GM19025 (cell line): ENCODE measurements around the gene MPPE1.
"Not testable (repeated sequence)": the region's sequence is repeated elsewhere in the genome, so short reads cannot be mapped to it uniquely, and the experiment has no call there.

ENCODE experiments used
- ATAC-seq: cut with Tn5 transposase; IDR thresholded peaks from one replicate; pipeline ENCODE4 v1.9.1; 2021; ENCODE audit warnings: mild to moderate bottlenecking, low read depth, moderate library complexity; ENCODE audit not compliant: unreplicated experiment

The MPPE1 gene, protein sequence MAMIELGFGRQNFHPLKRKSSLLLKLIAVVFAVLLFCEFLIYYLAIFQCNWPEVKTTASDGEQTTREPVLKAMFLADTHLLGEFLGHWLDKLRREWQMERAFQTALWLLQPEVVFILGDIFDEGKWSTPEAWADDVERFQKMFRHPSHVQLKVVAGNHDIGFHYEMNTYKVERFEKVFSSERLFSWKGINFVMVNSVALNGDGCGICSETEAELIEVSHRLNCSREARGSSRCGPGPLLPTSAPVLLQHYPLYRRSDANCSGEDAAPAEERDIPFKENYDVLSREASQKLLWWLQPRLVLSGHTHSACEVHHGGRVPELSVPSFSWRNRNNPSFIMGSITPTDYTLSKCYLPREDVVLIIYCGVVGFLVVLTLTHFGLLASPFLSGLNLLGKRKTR

GRCh38 chr18:11908182-11909060, at the start of gene MPPE1:
Gene MPPE1 (minus strand): TSS chr18:11908317. CDS start chr18:11897264, 11,053 bp downstream.
- ATAC-seq = peak; percentile 88

- no peak for ATAC-seq
These were observed 49.5 kb upstream of the MPPE1 start for GRCh38 chr18:11957636-11958035.

GRCh38 chr18:11956371-11957308, 48.5 kb upstream of the MPPE1 start:
- no peak for ATAC-seq

DNA sequence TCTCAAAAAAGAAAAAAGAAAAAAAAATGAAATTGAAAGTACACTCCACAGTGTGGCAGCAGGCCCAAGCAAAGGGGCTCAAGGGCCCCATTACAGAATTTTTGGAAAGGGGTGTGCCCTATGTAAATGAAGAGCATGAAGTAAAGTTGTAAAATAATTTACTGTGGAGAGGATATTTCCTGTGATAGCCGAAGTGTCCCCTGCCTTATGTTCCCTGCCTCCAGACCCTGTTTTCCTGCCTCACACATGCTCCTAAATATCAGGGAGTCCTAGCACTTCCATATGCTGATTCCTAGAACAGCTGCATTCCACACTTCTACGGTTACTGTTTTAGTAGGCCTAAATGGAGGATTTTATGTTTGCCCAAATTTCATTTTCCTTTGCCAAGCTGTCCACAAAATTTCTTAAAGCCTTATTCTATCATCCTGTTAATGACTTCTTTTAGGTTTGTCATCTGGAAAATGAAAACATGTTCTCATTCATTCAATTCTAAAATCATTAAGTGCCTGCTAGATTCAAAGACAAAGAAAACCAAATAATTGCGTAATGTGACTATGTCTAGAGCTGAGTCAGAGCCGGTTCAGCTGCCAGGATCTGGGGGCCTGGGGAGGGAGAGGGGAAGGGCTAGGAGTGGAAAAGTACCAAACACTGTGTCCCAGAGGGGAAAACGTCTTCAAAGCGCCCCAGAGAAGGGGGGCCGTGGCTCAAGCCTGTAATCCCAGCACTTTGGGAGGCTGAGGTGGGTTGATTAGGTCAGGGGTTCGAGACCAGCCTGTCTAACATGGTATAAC, 47.3 kb upstream of the MPPE1 start:
- ATAC-seq = no peak

GRCh38 chr18:11953113-11953512, 45.0 kb upstream of the MPPE1 start:
- ATAC-seq = no peak

DNA sequence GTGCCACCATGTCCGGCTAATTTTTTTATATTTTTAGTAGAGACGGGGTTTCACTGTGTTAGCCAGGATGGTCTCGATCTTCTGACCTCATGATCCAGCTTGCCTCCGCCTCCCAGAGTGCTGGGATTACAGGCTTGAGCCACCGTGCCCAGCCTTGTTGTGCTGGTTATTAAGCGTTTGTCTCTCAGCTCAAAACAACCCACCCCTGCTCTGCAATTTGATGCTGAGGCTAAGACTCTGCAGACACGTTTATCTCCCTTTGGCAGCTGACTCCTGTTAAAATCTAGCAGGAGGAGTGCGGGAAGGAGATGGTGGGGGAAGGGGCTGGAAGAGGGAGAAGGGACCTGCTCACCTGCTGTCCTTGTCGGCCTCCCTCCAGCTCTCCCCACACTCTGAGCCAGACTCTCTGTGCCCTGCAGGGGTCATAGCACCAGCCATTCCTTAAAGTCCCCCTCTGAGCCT, 43.3 kb upstream of the MPPE1 start:
- no peak for ATAC-seq

DNA sequence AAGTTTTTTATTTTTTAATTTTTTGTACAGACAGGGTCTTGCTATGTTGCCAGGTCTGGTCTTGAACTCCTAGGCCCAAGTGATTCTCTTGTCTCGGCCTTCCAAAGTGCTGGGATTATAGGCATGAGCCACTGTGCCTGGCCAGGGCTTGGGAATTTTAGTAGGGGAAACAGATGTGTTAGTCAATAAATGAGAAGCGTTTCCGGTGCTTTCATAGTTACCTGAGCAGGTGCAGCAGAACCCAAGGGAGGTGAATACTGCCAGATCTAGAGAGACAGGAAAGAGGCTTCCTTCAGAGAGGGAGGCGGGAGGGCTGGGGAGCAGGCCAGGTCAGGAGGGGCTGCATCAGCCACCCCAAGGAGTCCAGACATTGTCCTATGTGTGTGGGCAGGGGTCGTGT, 42.7 kb upstream of the MPPE1 start:
- ATAC-seq = no peak

DNA sequence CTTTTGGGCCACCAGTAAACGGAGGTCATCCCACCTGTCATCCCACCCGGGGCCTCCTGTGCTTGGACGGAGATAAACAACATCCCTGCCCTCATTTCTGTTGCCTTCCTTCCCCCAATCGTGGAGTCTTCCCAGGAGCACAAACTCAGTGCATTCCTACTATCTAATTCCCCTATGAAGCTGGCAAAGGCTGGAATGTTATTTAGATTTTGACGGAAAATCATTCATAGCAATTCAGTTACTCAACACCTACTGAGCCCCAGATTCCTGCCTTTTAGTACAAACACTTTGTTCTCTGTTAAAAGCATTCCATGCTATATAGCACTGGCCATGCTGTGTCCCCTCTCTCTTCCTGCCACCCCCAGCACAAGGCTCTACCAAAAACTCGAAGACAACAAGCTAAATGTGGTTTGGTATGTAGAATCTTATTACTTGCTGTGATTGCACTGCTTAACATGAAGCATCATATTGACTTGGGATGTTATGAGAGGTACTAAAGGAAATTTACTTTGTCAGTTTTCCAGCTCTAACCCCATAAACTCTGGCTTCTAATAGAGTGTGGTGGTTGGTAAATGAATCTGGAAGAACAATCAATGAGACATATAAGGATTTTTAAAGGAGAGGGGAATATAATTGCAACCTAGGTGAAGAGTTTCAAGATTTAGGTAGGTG, 40.9 kb upstream of the MPPE1 start:
- no peak for ATAC-seq

GRCh38 chr18:11947214-11948191, 39.4 kb upstream of the MPPE1 start:
- ATAC-seq = peak; percentile 91

GRCh38 chr18:11946756-11947155, 38.6 kb upstream of the MPPE1 start:
- ATAC-seq = no peak

GRCh38 chr18:11945834-11946659, 37.9 kb upstream of the MPPE1 start:
- not testable (repeated sequence) for ATAC-seq

GRCh38 chr18:11944786-11945185, 36.7 kb upstream of the MPPE1 start:
- ATAC-seq = no peak

DNA sequence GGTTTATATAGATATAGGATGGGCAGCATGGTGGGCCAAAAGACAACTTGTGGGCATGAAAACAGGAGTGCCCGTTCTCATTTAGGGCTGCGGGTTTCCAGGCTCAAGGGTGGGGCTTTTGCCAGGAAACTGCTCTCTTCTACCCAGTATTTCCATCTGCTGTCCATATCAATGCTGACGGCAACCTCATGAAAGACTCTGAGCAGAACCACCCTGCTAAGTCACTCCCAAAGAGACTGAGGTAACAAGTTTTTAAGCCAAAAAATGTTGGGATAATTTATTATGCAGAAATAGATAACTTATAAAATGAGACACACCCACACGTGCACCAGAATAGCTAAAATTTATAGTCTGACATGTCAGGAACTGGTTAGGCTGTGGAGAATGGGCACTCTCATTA, 36.1 kb upstream of the MPPE1 start:
- no peak for ATAC-seq

GRCh38 chr18:11943551-11943950, 35.4 kb upstream of the MPPE1 start:
- ATAC-seq = no peak

DNA sequence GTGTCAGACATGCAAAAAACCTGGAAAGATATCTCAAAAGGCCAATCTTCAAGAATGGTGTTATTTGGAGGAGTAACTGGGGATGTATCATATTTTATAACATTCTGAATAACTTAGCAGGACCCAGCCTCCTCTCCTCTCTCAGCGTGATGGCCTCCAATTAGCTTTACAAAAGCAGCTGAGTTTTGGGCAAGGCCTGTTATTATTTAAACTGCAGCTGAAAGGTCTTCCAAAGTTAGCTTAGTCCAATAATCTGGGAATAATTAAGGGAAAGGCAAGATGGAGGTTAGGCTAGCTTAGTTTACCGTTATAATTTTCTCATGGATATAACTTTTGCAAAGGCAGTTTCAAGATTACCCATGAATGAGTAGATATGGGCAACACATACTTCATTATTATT, 32.8 kb upstream of the MPPE1 start:
- no peak for ATAC-seq

GRCh38 chr18:11937874-11938478, 29.9 kb upstream of the MPPE1 start:
- ATAC-seq = no peak

GRCh38 chr18:11932393-11932792, 24.3 kb upstream of the MPPE1 start:
- ATAC-seq = no peak
